Natural killer cell (primary cell): ENCODE results near the gene GSG1L. TPM values are rescaled to one million over a fixed set of nuclear protein-coding genes. Genes with fewer than 3 reads are reported as not detected.

Experiments
- ATAC-seq, 3 donors: fragments of 150-1000 bp in 2 of 3; fragments of 200-7000 bp in 1 of 3; cut with Tn5 transposase; 1 replicate in 1 of 3; 2 replicates in 2 of 3; pipeline ENCODE4 v1.10.0; 2021; ENCODE audit warnings: mild to moderate bottlenecking in 2 of 3, moderate library complexity in 2 of 3
- DNase-seq, 2 donors: peaks; one replicate each; pipeline versions ENCODE4 v3.0.0 to v3.0.0-alpha.2; 2013 to 2021; ENCODE audit warnings: mixed read lengths in 1 of 2
- H3K27ac ChIP-seq: one replicate; pipeline ENCODE4 v1.5.1; 2013; ENCODE audit warnings: mild to moderate bottlenecking, low read length
- H3K27me3 ChIP-seq: one replicate; pipeline ENCODE4 v1.6.1; 2013; ENCODE audit warnings: low read length; ENCODE audit not compliant: control insufficient read depth, insufficient read depth
- H3K36me3 ChIP-seq: one replicate; pipeline ENCODE4 v1.6.1; 2013; ENCODE audit warnings: low read length; ENCODE audit not compliant: control insufficient read depth, insufficient read depth
- H3K4me1 ChIP-seq: one replicate; pipeline ENCODE4 v1.6.1; 2013; ENCODE audit warnings: low read length; ENCODE audit not compliant: control insufficient read depth, insufficient read depth
- H3K4me3 ChIP-seq: one replicate; pipeline ENCODE4 v1.5.1; 2013; ENCODE audit warnings: low read length
- H3K9me3 ChIP-seq: one replicate; pipeline ENCODE4 v1.6.1; 2013; ENCODE audit warnings: low read length; ENCODE audit not compliant: control insufficient read depth, insufficient read depth
- H3K27ac Mint-ChIP-seq, 2 donors: one replicate each; pipeline ENCODE4 v1.8.0; 2022; ENCODE audit warnings: mild to moderate bottlenecking in 2 of 2, mixed read lengths in 2 of 2, moderate library complexity in 1 of 2
- H3K27me3 Mint-ChIP-seq, 2 donors: one replicate each; pipeline ENCODE4 v1.8.0; 2022; ENCODE audit warnings: low read depth in 2 of 2, mixed read lengths in 2 of 2
- H3K36me3 Mint-ChIP-seq: one replicate; pipeline ENCODE4 v1.8.0; 2022; ENCODE audit warnings: mixed read lengths
- H3K4me1 Mint-ChIP-seq, 2 donors: one replicate each; pipeline ENCODE4 v1.8.0; 2022; ENCODE audit warnings: mixed read lengths in 2 of 2
- H3K4me3 Mint-ChIP-seq: one replicate; pipeline ENCODE4 v1.8.0; 2022; ENCODE audit warnings: mild to moderate bottlenecking, moderate library complexity, mixed read lengths
- H3K9me3 Mint-ChIP-seq, 2 donors: one replicate each; pipeline ENCODE4 v1.8.0; 2022; ENCODE audit warnings: mixed read lengths in 2 of 2
- CTCF ChIP-seq: fragments of 200-600 bp; IDR thresholded peaks from one replicate; pipeline ENCODE4 v1.8.0; 2022; ENCODE audit warnings: antibody characterized with exemption
- WGBS: methylation state at CpG from one replicate; pipeline ENCODE4 v1.1.7; 2013; ENCODE audit warnings: missing lambda C conversion rate; ENCODE audit not compliant: insufficient coverage; 5-methylcytosine and 5-hydroxymethylcytosine counted together
- intact Hi-C: fragments of 100-400 bp; cut with micrococcal nuclease; formaldehyde crosslinking; loops from one replicate; pipeline ENCODE4 v1.14.2; 2022
- total RNA-seq, 4 donors: library from RNA; stranded (reverse); fragments of 120-200 nt in 1 of 4; gene quantifications; one replicate each; pipeline versions ENCODE4 v1.2.3 to v1.2.4, GENCODE V29; 2013 to 2022

Gene GSG1L
- total RNA-seq, 3 donors from 2014 or later (not counting 1 experiment from before 2014, with no cell fraction given) = 0.25 TPM; not detected in 2

GRCh38 chr16:27860091-27860490, 203.4 kb downstream of the GSG1L start:
- Histone ChIP-seq H3K27me3 (no peaks in the 10 kb centered on the region), H3K4me3 (no peak overlapping the region), H3K9me3 (peaks cover 7% of the 10 kb centered on the region), H3K27ac (no peak overlapping the region), H3K4me1 (no peaks in the 10 kb centered on the region), H3K36me3 (no peaks in the 10 kb centered on the region)
- TF ChIP-seq CTCF = no peak
- intact Hi-C loops = no loop called here
- Mint-ChIP-seq H3K4me3 (no peak overlapping the region), H3K9me3 (peaks cover 8 to 11% of the 10 kb centered on the region in 2 donors), H3K4me1 (no peaks in the 10 kb centered on the region), H3K36me3 (peaks cover 14% of the 10 kb centered on the region), H3K27me3 (peaks cover 0 to 10% of the 10 kb centered on the region in 2 donors), H3K27ac (no peak overlapping the region)
- no peak for DNase-seq
- 74% methylated on average over 7 of the region's 7 CpGs for WGBS
- ATAC-seq = no peak

- ATAC-seq = no peak
- no peaks in the 10 kb centered on the region for H3K27me3 ChIP-seq
- intact Hi-C loops = no loop called here
Observed at GRCh38 chr16:27859020-27859419, 204.5 kb downstream of the GSG1L start.

DNA sequence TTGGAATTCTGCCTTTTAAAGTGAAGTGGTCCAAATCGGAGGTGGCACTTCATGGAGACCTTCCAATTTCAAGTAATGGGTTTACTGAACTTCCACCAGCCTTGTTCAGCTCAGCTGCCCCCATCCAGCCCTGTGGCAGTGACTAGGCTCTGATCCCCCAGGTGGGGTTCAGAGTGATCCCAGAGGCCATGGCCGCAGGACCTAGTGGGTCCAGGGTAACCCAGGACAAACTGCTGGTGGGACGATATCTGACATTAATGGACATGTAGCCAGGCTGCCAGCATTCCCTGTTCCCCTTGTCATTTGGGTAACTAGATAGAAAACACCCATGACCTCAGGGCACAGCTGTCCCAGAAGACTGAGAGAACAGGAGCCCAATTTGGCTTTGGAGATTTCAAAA, 209.9 kb downstream of the GSG1L start:
- no peaks in the 10 kb centered on the region for H3K9me3 Mint-ChIP-seq
- no peaks in the 10 kb centered on the region for H3K4me1 Mint-ChIP-seq
- H3K4me1 ChIP-seq = no peaks in the 10 kb centered on the region
- no peak overlapping the region for H3K4me3 ChIP-seq
- H3K27ac ChIP-seq = no peak overlapping the region
- no peak for TF ChIP-seq CTCF
- no peaks in the 10 kb centered on the region for H3K36me3 Mint-ChIP-seq
- no peak overlapping the region for H3K4me3 Mint-ChIP-seq
- no peak for DNase-seq
- peaks cover 2% of the 10 kb centered on the region for H3K27me3 ChIP-seq
- no peaks in the 10 kb centered on the region for H3K9me3 ChIP-seq
- intact Hi-C loops = no loop called here
- no peaks in the 10 kb centered on the region for H3K36me3 ChIP-seq
- ATAC-seq = no peak
- 71% methylated on average over 3 of the region's 3 CpGs for WGBS
- no peak overlapping the region for H3K27ac Mint-ChIP-seq
- peaks cover 17 to 28% of the 10 kb centered on the region in 2 donors for H3K27me3 Mint-ChIP-seq

More at GRCh38 chr16:27859020-27859419, 204.5 kb downstream of the GSG1L start:
- TF ChIP-seq CTCF = no peak
- no peaks in the 10 kb centered on the region for H3K4me1 Mint-ChIP-seq
- no peak overlapping the region for H3K4me3 Mint-ChIP-seq
- peaks cover 12% of the 10 kb centered on the region for H3K36me3 Mint-ChIP-seq
- Histone ChIP-seq H3K36me3 (no peaks in the 10 kb centered on the region), H3K4me1 (no peaks in the 10 kb centered on the region), H3K9me3 (peaks cover 7% of the 10 kb centered on the region), H3K4me3 (no peak overlapping the region), H3K27ac (no peak overlapping the region)
- WGBS = 68% methylated on average over 8 of the region's 8 CpGs
- H3K27me3 Mint-ChIP-seq = peaks cover 0 to 10% of the 10 kb centered on the region in 2 donors
- H3K9me3 Mint-ChIP-seq = peaks cover 8 to 11% of the 10 kb centered on the region in 2 donors
- H3K27ac Mint-ChIP-seq = no peak overlapping the region
- no peak for DNase-seq

DNA sequence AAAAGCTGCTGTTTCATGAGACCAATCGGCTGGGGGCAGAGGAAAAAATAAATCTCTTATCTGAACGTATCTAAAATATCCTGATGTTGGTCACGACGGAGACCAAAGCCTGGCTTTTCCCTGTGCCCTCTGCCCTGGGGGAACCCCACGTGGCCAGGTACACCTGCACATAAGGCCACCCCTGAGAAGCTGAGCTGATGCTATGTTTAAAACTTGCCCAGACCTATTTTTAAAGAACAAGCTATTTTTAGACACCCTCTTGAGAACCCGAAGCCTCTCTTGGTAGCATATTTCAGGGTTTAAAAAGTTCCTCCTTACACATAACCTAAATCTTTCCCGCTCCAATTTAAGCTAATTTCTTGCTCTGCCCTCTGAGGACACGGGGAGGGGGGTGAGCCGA, 210.4 kb downstream of the GSG1L start:
- no peak overlapping the region for H3K27ac ChIP-seq
- peaks cover 2% of the 10 kb centered on the region for H3K27me3 ChIP-seq
- Mint-ChIP-seq H3K36me3 (no peaks in the 10 kb centered on the region), H3K9me3 (no peaks in the 10 kb centered on the region), H3K4me1 (no peaks in the 10 kb centered on the region), H3K4me3 (no peak overlapping the region), H3K27me3 (peaks cover 20 to 28% of the 10 kb centered on the region in 2 donors), H3K27ac (no peak overlapping the region)
- intact Hi-C loops = no loop called here
- WGBS = 17% methylated on average over 8 of the region's 9 CpGs
- H3K4me3 ChIP-seq = no peak overlapping the region
- H3K9me3 ChIP-seq = no peaks in the 10 kb centered on the region
- no peaks in the 10 kb centered on the region for H3K36me3 ChIP-seq
- H3K4me1 ChIP-seq = no peaks in the 10 kb centered on the region
- no peak for DNase-seq
- no peak for TF ChIP-seq CTCF
- no peak for ATAC-seq
